NCI-H226 (cell line): ENCODE measurements around the gene TUBGCP2.
"Not testable (repeated sequence)": the region's sequence is repeated elsewhere in the genome, so short reads cannot be mapped to it uniquely, and the experiment has no call there.

Experiments
- DNase-seq: peaks from one replicate; pipeline ENCODE4 v3.0.0-alpha.2; 2015

Gene TUBGCP2

DNA sequence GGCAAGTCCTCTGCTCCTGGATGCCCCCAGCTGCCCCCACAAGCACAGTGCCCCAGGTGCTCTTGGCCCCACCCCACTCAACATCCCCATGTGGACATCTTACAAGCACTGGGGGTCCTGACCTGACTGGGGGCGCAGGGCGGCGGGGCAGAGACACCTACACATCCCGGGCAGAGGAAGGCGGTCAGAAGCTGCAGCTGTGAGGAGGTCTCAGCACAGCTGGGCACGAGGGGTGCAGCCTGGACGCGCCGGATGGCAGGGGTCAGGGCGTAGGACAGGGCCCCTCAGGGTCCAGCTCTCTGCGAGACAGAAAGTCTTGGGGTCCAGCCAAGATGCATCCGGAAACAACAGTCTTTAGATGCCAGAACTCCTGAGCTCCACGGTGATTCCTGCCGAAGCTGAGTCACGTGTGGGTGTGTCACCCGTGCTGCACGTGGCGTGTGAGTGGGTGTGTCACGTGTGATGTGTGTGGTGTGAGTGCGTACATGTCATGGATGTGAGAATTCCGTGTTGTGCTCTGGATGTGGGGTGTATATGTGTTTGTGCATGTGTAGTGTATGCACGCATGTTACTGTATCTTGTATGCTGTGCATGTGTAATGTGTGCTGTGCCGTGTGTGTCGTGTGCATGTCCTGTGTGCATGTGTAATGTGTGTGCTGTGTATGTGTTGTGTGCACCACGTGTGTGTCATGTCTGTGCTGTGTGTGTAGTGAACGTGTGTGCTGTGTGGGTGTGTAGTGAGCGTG lies 65.9 kb downstream of the TUBGCP2 start:
- DNase-seq, result peak; percentile 5

DNA sequence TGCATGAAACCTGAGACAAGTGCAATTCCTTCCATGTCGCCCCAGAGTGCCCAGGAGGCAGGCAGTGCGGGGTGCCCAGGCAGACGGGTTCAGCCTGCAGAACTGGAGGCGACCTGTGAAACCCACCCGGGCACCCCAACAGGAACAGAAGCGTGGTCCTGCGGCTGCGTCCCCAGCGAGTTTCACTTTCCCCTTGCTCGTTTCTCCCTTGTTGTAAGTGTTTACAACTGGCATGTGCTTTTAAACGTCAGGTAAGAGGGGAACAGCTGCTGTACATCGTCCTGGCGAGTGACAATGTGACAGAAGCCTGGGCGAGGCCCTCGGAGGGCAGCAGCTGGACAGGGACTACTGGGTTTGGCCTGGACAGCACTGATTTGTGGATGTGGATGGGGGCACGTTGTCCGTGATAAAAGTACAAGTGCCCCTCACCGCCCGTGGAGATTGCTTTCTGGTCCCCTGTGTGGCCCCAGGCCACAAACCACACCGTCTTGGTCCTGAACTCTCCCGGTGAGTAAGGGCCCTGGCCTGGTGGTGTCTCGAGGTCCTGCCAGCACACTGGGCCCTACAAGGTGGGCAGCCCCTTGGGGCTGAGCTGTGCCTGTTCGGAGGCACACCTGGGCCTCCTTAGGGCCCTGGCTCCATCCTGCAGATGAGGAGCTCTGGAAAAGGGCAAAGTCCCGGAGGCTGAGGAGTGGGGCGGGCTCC lies 67.0 kb downstream of the TUBGCP2 start:
- DNase-seq, result no peak

- no peak for DNase-seq
Observed at GRCh38 chr10:133239990-133240389, 68.7 kb downstream of the TUBGCP2 start.

DNA sequence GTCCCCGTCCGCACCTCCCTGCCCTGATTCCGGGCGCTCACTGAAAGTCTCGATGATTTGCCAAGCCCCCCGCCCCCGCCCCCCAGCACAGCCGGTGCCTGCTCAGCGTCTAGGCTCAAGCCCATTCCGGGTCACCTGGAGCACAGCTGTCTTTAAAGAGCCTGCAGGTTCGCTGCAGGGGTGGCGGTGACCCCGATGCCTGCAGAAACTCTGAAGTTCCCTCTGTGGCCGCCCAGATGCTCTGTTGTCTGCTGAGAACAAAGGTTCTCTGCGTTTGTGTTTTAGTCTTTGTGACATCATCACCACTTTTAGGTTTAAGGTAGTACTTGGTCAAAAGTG lies 70.2 kb downstream of the TUBGCP2 start:
- DNase-seq, result no peak

DNA sequence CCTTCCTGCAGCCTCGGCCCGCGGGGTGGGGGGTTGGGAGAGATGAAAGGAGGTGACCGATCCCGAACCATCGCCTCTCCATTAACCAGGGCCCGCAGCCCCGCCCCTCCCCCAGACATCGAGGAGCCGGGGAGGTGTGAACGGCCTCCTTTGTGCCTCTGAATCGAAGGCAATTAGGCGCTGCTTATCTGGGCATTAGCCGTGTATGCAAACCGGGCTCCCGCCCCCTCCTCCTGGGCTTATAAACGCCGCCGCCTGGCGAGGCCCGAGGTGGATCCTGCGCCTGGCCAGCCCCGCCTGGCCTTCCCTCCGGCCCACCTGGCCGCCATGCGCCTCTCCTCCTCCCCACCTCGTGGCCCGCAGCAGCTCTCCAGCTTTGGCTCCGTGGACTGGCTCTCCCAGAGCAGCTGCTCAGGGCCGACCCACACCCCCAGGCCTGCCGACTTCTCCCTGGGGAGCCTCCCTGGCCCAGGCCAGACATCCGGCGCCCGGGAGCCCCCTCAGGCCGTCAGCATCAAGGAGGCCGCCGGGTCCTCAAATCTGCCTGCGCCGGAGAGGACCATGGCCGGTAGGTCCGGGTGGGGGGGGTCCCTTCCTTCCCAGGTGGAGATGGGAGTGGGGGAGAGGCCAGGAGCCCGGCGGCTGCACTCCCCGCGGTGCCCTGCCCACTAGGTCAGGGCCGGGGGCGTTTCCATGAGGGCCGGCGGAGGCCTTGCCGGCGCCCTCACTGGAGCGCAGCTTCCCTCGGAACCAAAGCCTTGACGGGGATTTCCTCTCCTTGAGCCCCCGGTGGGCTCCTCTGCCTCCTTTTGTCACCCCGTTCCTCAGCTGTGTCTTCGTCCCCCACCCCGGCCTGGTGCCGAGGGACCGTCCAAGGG lies 70.8 kb downstream of the TUBGCP2 start, which contains the start of gene VENTX:
Gene VENTX, plus strand, starts transcription at position 268 of the 878 bp plus-strand sequence. Its CDS starts 60 bp downstream, at position 328.
- no peak for DNase-seq

DNA sequence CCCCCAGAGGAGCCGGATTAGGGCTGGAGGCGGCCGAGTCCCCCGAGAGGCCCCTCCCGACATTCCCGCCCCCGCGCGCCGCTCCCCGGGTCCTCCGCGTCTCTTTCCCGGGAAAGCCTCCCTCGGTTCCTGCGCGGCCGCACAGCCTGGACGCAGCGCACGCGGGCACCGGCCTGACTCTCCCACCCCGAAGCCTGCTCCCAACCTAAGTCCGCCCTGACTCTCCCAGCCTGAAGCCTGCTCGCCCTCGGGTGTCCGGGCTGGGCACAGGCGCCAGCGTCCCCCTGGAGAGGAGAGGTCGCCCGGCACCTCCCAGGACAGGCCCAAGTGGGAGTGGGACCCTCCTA lies 71.5 kb downstream of the TUBGCP2 start:
- no peak for DNase-seq

DNA sequence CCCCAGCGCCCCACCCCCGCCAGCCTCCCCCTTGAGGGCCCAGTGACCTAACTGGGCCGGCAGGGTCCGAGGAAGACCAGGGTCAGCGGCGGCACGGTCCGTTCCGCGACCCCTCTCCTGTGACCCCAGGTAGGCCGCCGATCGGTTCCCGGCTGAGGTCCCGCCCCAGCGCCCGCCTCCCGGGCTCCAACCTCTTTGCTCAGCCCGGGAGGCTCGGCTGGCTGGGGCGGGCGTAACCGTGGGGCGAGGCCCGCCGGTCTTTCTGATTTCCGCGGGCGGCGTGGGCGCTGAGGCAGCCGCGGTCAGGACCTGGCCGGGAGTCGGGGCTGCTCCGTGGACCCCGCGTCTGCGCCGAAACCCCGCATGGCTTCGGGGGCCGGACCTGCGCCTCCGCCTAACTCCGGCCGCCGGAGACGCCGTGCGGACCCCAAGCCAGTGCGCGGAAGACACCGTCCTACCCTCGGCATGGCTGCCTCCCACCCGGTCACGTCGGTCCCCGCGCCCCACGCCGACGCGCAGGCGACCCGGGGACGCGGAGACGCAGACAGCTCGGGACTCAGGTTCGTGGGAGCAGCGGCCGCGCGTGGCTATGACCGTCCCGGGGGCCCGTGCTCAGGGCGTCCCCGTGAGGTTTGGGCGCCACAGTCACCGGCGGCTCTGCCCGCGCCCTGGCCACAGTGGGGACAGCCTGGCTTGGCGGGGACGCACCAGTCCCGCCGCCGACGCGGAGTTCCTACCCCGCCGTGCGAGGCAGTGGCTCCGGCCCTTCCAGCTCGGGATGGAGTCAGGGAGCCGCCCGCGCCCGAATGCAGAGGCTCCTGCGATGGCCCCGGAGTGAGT lies 72.1 kb downstream of the TUBGCP2 start:
- no peak for DNase-seq

GRCh38 chr10:133235932-133236331 lies 72.7 kb downstream of the TUBGCP2 start:
- no peak for DNase-seq

- DNase-seq, result no peak
Observed at GRCh38 chr10:133235265-133235855, 73.3 kb downstream of the TUBGCP2 start.

- DNase-seq, result not testable (repeated sequence)
Observed at GRCh38 chr10:133234796-133235195, 73.9 kb downstream of the TUBGCP2 start.

GRCh38 chr10:133231946-133232574 lies 76.6 kb downstream of the TUBGCP2 start:
- no peak for DNase-seq

DNA sequence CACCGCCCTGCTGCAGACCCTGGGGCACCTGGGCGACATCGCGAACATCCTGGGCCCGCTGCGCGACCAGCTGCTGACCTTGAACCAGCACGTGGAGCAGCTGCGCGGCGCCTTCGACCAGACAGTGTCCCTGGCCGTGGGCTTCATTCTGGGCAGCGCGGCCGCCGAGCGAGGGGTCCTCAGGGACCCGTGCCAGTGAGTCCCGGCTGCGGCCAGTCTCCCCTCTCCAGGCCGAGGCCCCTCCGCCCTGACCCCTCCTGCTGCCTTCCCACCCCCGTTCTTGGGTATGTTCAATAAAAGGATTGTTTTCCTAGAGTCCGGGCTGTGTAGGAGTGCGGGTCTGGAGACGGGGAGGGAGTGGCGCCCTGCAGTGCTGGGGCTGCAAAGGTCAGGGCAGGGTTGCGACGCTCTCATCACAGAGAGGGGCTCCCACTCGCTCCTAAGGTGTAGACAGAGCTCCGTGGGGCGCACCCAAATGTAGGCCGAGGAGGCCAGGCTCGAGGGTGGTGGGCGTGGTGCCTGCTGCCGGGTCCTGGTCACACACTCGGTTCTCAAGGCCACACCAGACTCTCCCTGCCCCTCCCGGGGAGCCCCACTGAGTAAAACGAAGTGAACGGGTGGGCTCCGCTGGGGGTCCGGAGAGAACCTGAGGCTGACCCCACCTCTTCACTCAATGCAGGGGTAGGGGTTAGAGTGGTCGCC lies 77.3 kb downstream of the TUBGCP2 start:
- DNase-seq, result no peak

GRCh38 chr10:133230387-133231195 lies 78.1 kb downstream of the TUBGCP2 start:
- no peak for DNase-seq

- no peak for DNase-seq
Observed at GRCh38 chr10:133230044-133230361, 78.7 kb downstream of the TUBGCP2 start, which contains the start of gene UTF1. Gene UTF1, plus strand, starts transcription at chr10:133230217. Its CDS starts 72 bp downstream, at chr10:133230289.

DNA sequence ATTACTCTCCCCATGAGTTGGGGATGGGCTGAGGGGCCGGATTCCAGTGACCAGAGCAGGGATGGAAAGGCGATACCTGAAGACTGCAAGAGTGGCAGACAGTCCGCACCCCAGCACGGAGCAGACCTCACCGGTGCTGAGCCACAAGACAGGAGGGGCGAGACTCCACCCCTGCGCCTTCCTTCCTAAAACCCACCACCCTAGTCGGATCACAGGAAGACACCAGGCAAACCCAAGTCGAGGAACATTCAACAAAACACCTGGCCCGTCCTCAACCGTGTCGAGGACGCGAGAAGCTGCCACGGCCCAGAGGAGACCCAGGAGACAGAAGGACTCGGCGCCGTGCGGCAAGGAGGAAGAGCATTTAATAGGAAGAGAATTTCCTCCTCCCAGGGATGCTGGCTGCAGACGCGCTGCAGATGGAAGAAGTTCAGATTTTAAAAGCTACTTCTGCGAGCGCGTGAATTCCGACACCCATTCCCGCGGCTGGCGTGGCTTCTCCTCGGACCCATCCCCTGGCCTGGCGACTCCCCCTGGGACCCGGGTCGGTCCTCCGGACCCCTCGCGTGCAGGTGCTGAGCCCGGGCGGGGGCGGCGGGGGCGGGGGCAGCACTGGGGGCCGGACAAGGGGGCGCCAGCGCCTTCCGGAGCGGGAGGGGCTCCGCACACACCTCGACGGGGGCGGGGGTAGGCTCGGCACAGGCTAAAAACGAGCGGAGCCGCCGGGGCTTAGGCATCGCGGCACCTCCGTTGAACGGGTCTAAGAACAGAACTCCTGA lies 79.2 kb downstream of the TUBGCP2 start:
- DNase-seq, result no peak
